KMS-11 (cell line): ENCODE data around the gene SLC51A.
"Not testable (repeated sequence)": the region's sequence is repeated elsewhere in the genome, so short reads cannot be mapped to it uniquely, and the experiment has no call there.

Experiments used
- H2AFZ ChIP-seq: fragments of 200-600 bp; sonication (generic); 2 replicates; pipeline ENCODE4 v1.6.1; 2016; ENCODE audit warnings: antibody characterized with exemption, mixed run types, low read depth
- H3K27ac ChIP-seq: fragments of 200-600 bp; sonication (generic); 2 replicates; pipeline ENCODE4 v1.6.1; 2016; ENCODE audit warnings: mild to moderate bottlenecking, mixed run types
- H3K27me3 ChIP-seq: fragments of 200-600 bp; sonication (generic); 2 replicates; pipeline ENCODE4 v1.6.1; 2017; ENCODE audit warnings: mild to moderate bottlenecking, low read depth, mixed run types, moderate library complexity; ENCODE audit not compliant: insufficient read depth
- H3K36me3 ChIP-seq: fragments of 200-600 bp; sonication (generic); 2 replicates; pipeline ENCODE4 v1.6.1; 2017; ENCODE audit warnings: mild to moderate bottlenecking, mixed run types; ENCODE audit not compliant: insufficient read depth
- H3K4me1 ChIP-seq: fragments of 200-600 bp; sonication (generic); 2 replicates; pipeline ENCODE4 v1.6.1; 2016; ENCODE audit warnings: mild to moderate bottlenecking, low read depth, mixed run types; ENCODE audit not compliant: poor library complexity, severe bottlenecking
- H3K4me2 ChIP-seq: fragments of 200-600 bp; sonication (generic); 2 replicates; pipeline ENCODE4 v1.7.0; 2016; ENCODE audit warnings: mild to moderate bottlenecking, mixed run types
- H3K4me3 ChIP-seq: fragments of 200-600 bp; sonication (generic); IDR thresholded peaks from 2 replicates; pipeline ENCODE4 v1.6.1; 2017; ENCODE audit warnings: low read depth, low read length, mixed read lengths; ENCODE audit not compliant: insufficient read depth
- H3K79me2 ChIP-seq: fragments of 200-600 bp; sonication (generic); 2 replicates; pipeline ENCODE4 v1.6.1; 2016; ENCODE audit warnings: low read depth, mixed run types; ENCODE audit not compliant: insufficient read depth
- H3K9ac ChIP-seq: fragments of 200-600 bp; sonication (generic); 2 replicates; pipeline ENCODE4 v1.6.1; 2016; ENCODE audit warnings: mild to moderate bottlenecking, mixed run types
- H4K20me1 ChIP-seq: fragments of 200-600 bp; sonication (generic); 2 replicates; pipeline ENCODE4 v1.6.1; 2016; ENCODE audit warnings: mild to moderate bottlenecking, mixed run types; ENCODE audit not compliant: insufficient read depth
- CTCF ChIP-seq: fragments of 200-600 bp; sonication (generic); conservative IDR thresholded peaks from 2 replicates; pipeline ENCODE4 v1.6.1; 2017; ENCODE audit warnings: low read depth, mild to moderate bottlenecking, antibody characterized with exemption, low read length, moderate library complexity, mixed read lengths

SLC51A gene

GRCh38 chr3:196216089-196216564 is at the start of gene SLC51A:
Gene SLC51A, plus strand, starts transcription at chr3:196216534. Its CDS starts 179 bp downstream, at chr3:196216713.
- H3K4me3 ChIP-seq = no peak within 1 kb of the TSS
- no peak within 1 kb of the TSS for H2AFZ ChIP-seq
- no peak within 1 kb of the TSS for H3K27ac ChIP-seq
- H3K79me2 ChIP-seq = no peaks in the 10 kb centered on the region
- no peak for TF ChIP-seq CTCF
- H3K27me3 ChIP-seq = no peaks in the 10 kb centered on the region; the same call in 1 of the 2 replicates
- H3K36me3 ChIP-seq = no peaks in the 10 kb centered on the region
- H4K20me1 ChIP-seq = no peaks in the 10 kb centered on the region
- H3K9ac ChIP-seq = no peak within 1 kb of the TSS
- H3K4me2 ChIP-seq = no peak within 1 kb of the TSS
- H3K4me1 ChIP-seq = no peaks in the 10 kb centered on the region

GRCh38 chr3:196166741-196167140 is 49.6 kb upstream of the SLC51A start:
- Histone ChIP-seq H2AFZ (no peak overlapping the region), H3K4me1 (no peaks in the 10 kb centered on the region), H3K4me3 (no peak overlapping the region), H3K79me2 (no peaks in the 10 kb centered on the region), H3K27me3 (no peaks in the 10 kb centered on the region), H3K36me3 (no peaks in the 10 kb centered on the region), H3K9ac (no peak overlapping the region), H3K4me2 (no peak overlapping the region), H3K27ac (no peak overlapping the region), H4K20me1 (no peaks in the 10 kb centered on the region)
- no peak for TF ChIP-seq CTCF

GRCh38 chr3:196168808-196169391 is 47.4 kb upstream of the SLC51A start:
- Histone ChIP-seq H3K4me1 (no peaks in the 10 kb centered on the region), H3K9ac (no peak overlapping the region), H3K4me2 (no peak overlapping the region), H3K27me3 (no peaks in the 10 kb centered on the region), H3K79me2 (no peaks in the 10 kb centered on the region), H3K4me3 (no peak overlapping the region), H3K36me3 (no peaks in the 10 kb centered on the region), H4K20me1 (no peaks in the 10 kb centered on the region), H3K27ac (no peak overlapping the region), H2AFZ (no peak overlapping the region)
- no peak for TF ChIP-seq CTCF

- Histone ChIP-seq H2AFZ (no peak overlapping the region), H3K27me3 (no peaks in the 10 kb centered on the region), H4K20me1 (no peaks in the 10 kb centered on the region), H3K4me2 (no peak overlapping the region), H3K4me1 (no peaks in the 10 kb centered on the region), H3K36me3 (no peaks in the 10 kb centered on the region), H3K9ac (no peak overlapping the region), H3K79me2 (no peaks in the 10 kb centered on the region), H3K27ac (no peak overlapping the region), H3K4me3 (no peak overlapping the region)
- no peak for TF ChIP-seq CTCF
Observed at GRCh38 chr3:196169836-196170240, 46.5 kb upstream of the SLC51A start.

GRCh38 chr3:196170296-196170695 is 46.0 kb upstream of the SLC51A start:
- H3K79me2 ChIP-seq, H3K27ac ChIP-seq, H3K9ac ChIP-seq, H3K36me3 ChIP-seq, H4K20me1 ChIP-seq, H3K4me3 ChIP-seq, H3K4me1 ChIP-seq, H3K27me3 ChIP-seq, H3K4me2 ChIP-seq, H2AFZ ChIP-seq: not testable (repeated sequence)
